Posterior vena cava (tissue), 2 donors: Measurements from ENCODE around the gene ARNT2. TPM values are rescaled to one million over a fixed set of nuclear protein-coding genes. Genes with fewer than 3 reads are reported as not detected.

Experiments
- DNase-seq: peaks from one replicate; pipeline ENCODE4 v3.0.0-alpha.2; 2020; ENCODE audit warnings: low spot score
- intact Hi-C, 2 donors: fragments of 100-400 bp; cut with DNase I; formaldehyde crosslinking; loops; one replicate each; pipeline versions ENCODE4 v1.14.1 to v1.14.2; 2022 to 2023
- total RNA-seq, 2 donors: library from RNA; stranded (reverse); fragmentation: NEBNext Ultra II Directional; extraction: Animal tissue kit (Norgen Biotek cat#: 25700); gene quantifications; one replicate each; pipeline ENCODE4 v1.2.1, GENCODE V29; 2021
- donor health status: DM: yes; HTN: yes; CAD: no.
- donor health status: DM: yes; HTN: yes; CAD: no.

The ARNT2 gene
- total RNA-seq, 2 donors from 2014 or later, result 3.7 to 10.1 TPM

- intact Hi-C loops, result no loop called here
- DNase-seq, result no peak
Measured at GRCh38 chr15:80404761-80405553, 775 bp downstream of the ARNT2 start.

GRCh38 chr15:80405554-80405850, 1.3 kb downstream of the ARNT2 start:
- intact Hi-C loops, result no loop called here
- no peak for DNase-seq

- DNase-seq, result no peak
- intact Hi-C loops, result no loop called here
Measured at GRCh38 chr15:80405970-80406369, 1.8 kb downstream of the ARNT2 start.

- intact Hi-C loops, result no loop called here
- DNase-seq, result no peak
Measured at GRCh38 chr15:80411788-80412288, 7.7 kb downstream of the ARNT2 start.

GRCh38 chr15:80414546-80415357, 10.6 kb downstream of the ARNT2 start:
- DNase-seq, result no peak
- intact Hi-C loops, result no loop called here

- DNase-seq, result no peak
- intact Hi-C loops, result no loop called here
Measured at GRCh38 chr15:80415358-80415670, 11.1 kb downstream of the ARNT2 start.

GRCh38 chr15:80416702-80417101, 12.5 kb downstream of the ARNT2 start:
- intact Hi-C loops, result no loop called here
- DNase-seq, result no peak

- intact Hi-C loops, result no loop called here
- no peak for DNase-seq
Measured at GRCh38 chr15:80418892-80419537, 14.8 kb downstream of the ARNT2 start.

GRCh38 chr15:80419546-80419945, 15.4 kb downstream of the ARNT2 start:
- intact Hi-C loops, result no loop called here
- DNase-seq, result no peak

- intact Hi-C loops, result no loop called here
- no peak for DNase-seq
Measured at GRCh38 chr15:80420658-80421057, 16.5 kb downstream of the ARNT2 start.

- no peak for DNase-seq
- intact Hi-C loops, result no loop called here
Measured at GRCh38 chr15:80423215-80423614, 19.0 kb downstream of the ARNT2 start.

GRCh38 chr15:80424381-80424780, 20.2 kb downstream of the ARNT2 start:
- intact Hi-C loops, result no loop called here
- DNase-seq, result no peak

- intact Hi-C loops, result no loop called here
- no peak for DNase-seq
Measured at GRCh38 chr15:80426316-80426715, 22.1 kb downstream of the ARNT2 start.

- intact Hi-C loops, result no loop called here
- no peak for DNase-seq
Measured at GRCh38 chr15:80429964-80430363, 25.8 kb downstream of the ARNT2 start.

- intact Hi-C loops, result no loop called here
- DNase-seq, result no peak
Measured at GRCh38 chr15:80431635-80432344, 27.6 kb downstream of the ARNT2 start.

- intact Hi-C loops, result no loop called here
- no peak for DNase-seq
Measured at GRCh38 chr15:80432345-80432702, 28.1 kb downstream of the ARNT2 start.

GRCh38 chr15:80433836-80434235, 29.7 kb downstream of the ARNT2 start:
- intact Hi-C loops, result no loop called here
- DNase-seq, result no peak

- no peak for DNase-seq
- intact Hi-C loops, result no loop called here
Measured at GRCh38 chr15:80434926-80435720, 30.9 kb downstream of the ARNT2 start.
